Esophagus muscularis mucosa (tissue), 3 donors: ENCODE data around the gene NTM.

Source experiments
- EP300 ChIP-seq: sonication (generic); formaldehyde crosslinking; IDR thresholded peaks from one replicate; pipeline ENCODE4 v1.6.1; 2017; ENCODE audit warnings: antibody characterized with exemption
- TF ChIP-seq, protein P1 (sequence below), 3 experiments: fragments of 200-600 bp in 2 of 3; fragments of 450-650 bp in 1 of 3; sonication (generic) in 2 of 3; IDR thresholded peaks; one replicate each; pipeline ENCODE4 v1.5.1; 2017 to 2019; ENCODE audit warnings: antibody characterized with exemption in 3 of 3, mild to moderate bottlenecking in 2 of 3, moderate library complexity in 1 of 3

DNA sequence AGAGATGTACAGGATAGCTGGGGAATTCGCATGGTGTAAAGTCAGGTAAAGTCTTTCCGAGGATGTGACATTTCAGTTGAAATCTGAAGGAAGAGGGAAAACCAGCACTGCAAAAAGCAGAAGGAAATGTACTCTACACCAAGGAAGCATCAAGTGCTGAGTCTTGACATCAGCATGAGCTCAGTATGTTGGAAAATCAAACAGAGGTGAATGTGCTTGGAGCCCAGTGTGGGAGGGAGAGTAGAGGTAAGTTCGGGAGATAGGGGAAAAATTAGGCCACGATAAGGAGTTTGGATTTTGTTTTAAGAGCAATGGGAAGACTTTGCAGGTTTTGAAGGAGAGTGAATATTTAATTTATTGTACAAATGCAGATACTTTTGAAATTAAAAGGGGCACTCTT, 484.0 kb downstream of the NTM start:
- no peak for TF ChIP-seq EP300
- TF ChIP-seq, protein P1, sequence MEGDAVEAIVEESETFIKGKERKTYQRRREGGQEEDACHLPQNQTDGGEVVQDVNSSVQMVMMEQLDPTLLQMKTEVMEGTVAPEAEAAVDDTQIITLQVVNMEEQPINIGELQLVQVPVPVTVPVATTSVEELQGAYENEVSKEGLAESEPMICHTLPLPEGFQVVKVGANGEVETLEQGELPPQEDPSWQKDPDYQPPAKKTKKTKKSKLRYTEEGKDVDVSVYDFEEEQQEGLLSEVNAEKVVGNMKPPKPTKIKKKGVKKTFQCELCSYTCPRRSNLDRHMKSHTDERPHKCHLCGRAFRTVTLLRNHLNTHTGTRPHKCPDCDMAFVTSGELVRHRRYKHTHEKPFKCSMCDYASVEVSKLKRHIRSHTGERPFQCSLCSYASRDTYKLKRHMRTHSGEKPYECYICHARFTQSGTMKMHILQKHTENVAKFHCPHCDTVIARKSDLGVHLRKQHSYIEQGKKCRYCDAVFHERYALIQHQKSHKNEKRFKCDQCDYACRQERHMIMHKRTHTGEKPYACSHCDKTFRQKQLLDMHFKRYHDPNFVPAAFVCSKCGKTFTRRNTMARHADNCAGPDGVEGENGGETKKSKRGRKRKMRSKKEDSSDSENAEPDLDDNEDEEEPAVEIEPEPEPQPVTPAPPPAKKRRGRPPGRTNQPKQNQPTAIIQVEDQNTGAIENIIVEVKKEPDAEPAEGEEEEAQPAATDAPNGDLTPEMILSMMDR (IDR thresholded peaks at IDR 0.05) = no peak
